Stimulated activated CD4-positive, alpha-beta T cell treated with anti-CD3 and anti-CD28 coated beads, Interleukin-12 subunit alpha, Interleukin-12 subunit beta, amount 100 ng/mL, for 4 hours (primary cell): ENCODE results near the gene CATSPER3.

Experiments used
- DNase-seq: peaks from one replicate; pipeline ENCODE4 v3.0.0-alpha.2; 2020

The CATSPER3 gene

GRCh38 chr5:135012033-135012588, 44.4 kb downstream of the CATSPER3 start:
- no peak for DNase-seq

DNA sequence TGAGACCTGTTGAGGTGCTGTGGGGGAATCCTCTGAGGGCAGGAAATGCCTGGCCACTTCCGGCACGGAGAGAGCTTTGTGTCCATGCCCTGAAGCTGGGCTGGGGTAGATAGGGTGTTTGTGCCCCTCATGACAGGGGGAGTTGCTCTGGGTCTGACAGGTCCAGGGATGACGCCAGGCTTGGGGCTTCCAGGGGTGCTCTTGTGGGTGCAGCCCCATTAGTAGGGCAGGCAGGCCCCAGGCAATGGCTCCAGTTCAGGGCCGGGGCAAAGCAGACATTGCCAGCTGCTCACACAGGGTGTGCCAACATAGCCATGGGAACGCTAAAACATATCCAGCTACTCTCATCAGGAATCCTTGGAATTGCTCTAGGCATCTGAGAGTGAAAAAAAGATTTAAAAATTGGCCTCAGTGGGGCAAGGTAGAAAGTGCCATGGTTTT, 45.3 kb downstream of the CATSPER3 start:
- DNase-seq: no peak

- DNase-seq: no peak
Observed at GRCh38 chr5:135013445-135013844, 45.7 kb downstream of the CATSPER3 start.

DNA sequence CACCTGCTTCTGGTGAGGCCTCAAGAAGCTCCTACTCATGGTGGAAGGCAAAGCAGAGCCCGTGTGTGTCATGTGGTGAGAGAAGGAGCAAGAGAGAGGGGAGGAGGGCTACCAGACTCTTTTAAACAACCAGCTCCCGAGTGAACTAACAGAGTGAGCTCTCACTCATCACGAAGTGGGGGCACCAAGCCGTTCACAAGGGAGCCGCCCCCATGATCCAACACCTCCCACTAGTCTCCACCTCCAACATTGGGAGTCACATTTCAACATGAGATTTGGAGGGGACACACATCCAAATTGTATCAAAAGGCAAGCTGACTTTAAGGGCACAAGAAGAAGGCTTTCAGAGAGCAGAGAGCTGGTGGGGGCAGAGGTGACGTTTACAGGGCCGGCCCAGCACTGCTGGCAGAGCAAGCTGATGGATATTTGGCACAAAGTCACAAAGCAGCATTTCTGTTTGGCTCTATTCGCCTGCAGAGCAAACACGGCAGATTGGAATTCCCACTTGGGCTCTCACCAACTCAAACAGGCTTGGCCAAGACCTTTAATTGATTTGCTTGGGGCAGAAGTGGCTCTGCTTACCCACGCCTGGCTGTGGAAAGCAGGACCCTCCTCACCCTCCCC, 46.4 kb downstream of the CATSPER3 start:
- no peak for DNase-seq

DNA sequence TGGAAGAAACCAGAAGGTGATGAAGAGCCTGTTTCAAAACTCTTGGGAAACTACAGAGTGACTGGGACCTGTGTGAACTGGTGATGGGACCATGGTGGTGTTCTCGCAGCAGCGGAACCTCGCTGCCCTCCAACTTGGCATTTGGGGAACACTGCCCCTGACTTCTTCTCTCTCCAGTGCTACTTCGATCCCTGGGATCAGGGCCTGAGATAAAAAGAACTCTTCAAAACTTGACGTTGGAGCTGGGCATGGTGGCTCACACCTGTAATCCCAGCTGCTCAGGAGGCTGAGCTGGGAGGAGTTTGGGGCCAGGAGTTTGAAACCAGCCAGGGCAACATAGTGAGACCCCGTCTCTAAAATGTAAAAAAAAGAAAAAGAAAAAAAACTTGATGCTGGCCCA, 48.2 kb downstream of the CATSPER3 start:
- no peak for DNase-seq

DNA sequence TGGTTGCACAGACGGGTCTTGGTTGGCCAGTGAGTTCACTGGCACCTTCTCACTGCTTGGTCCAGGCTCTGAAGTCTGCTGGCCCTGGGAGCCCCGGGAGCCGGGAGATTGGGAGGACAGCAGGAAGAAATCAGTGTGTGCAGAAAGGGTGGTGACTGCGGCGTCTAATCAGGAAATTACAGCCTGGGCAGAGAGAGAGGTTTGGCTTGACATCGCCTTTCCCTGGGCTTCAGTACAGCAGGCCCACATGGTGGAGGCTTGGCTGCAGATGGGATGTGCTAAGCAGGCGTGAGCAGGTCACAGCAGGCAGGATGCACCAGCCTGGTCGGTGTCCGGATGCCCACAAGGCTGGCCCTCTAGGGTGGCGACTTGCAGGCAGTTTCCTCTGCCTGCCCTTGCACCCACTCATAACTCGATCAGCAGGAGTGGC, 49.2 kb downstream of the CATSPER3 start:
- no peak for DNase-seq

DNA sequence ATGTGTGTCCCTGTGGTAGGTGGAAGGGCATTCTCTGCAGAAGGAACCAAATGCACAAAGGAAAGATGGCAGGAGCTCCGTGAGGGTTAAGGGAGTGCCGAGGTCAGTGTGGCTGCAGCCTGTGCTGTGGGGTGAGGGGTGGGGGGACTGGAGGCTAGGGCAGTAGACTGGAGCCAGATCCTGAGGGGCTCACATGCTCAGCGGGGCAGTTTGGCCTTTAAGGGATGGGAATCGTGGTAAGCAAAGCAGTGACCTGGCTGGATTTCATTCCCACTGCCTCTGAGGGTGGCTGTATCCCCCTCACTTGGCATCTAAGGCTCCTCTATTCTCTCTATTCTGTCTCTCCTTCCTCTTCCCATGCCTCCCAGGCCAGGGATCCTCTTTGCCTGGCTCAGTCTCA, 50.8 kb downstream of the CATSPER3 start:
- no peak for DNase-seq

DNA sequence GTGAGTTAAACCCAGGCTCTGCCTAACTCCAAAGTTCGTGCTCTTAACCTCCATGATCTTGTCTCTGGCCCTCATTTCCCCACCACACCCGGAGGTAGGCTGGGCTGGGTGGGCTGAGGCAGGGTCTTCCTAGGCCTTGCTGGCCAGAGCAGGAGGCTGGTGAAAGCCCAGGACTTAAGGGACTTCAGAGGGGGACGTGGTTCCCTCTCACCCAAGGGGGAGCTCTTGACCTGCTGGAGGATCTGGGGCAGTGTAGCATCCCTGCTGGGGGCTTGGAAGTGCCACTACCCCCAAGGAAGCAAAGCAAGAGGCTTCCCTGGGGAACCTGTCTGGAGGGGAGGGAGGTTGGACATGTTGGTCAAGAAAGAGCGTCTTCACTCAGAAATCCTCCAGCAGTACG, 51.6 kb downstream of the CATSPER3 start:
- DNase-seq: no peak

- no peak for DNase-seq
Observed at GRCh38 chr5:135020111-135020895, 52.6 kb downstream of the CATSPER3 start.

GRCh38 chr5:135024956-135025729, 57.4 kb downstream of the CATSPER3 start:
- no peak for DNase-seq

DNA sequence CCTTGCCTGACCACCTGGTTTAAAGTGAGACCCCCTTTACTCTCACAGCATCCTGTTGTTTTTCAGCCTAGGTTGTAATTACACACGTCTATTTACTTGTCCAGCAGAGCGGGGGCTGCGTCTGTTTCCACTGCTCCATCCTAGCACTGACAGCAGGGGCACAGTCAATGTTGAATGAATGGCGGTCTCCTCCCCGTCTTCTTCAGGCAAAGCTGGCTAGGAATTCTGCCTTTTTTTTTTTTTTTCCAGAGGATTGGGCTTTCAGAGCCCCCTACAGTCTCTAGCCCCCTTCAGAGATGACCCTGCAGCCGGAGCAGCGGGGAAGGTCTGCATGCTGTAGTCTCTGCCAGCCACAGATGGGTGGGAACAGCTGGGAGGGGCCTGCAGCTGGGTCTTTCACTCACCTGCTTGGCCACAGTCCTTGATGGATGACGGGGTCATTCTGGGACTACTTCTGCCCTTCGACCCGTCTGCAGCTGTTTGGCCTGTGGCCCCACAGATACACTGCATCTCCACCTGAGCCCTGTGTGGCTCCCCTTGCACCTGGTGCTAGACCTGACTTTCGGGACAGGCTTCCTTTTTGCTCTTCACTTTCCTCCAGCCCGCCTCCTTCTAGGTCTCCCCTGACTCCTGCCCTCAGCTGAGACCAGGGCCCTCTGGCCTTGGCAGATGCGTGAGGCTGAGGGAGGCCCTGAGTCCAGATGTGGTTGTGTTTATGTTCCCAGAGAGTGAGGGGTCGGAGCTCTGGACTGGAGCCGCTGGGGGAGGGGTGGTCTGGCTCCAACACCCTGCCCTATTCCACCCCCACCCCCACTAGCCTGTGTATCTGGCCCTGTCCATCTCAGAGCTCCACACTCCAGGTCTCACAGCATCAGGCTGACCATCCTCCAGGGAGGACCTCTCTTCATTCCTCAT, 58.3 kb downstream of the CATSPER3 start:
- DNase-seq: no peak

DNA sequence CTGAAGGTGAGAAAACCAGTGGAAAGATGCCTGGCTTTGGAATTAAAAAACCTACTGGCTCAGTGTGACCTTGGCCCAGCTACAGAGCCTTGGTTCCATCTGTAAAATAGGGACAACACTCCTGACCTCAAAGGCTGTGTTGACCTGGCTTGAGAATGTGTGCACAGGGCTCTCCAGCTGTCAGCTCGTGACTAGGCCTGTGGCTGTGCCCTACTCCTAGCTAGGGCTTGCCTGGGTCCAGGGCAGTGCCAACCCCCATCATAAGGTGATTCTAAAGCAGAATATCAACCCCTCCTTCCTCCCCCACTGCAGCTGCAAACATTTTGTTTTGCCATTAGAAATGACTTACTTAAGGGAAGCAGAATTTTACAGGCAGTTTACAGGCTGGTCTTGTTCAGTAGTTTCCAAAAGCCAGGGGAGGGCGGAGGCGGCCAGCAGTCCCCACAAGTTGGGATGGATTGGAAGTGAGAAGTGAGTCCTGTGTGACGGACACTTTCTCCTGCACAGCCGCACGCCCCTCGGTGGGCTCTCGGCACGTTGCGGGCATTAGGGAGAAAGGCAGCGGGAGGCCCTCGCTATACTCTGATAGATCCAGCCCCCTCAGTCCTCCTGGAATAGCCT, 59.0 kb downstream of the CATSPER3 start:
- no peak for DNase-seq

DNA sequence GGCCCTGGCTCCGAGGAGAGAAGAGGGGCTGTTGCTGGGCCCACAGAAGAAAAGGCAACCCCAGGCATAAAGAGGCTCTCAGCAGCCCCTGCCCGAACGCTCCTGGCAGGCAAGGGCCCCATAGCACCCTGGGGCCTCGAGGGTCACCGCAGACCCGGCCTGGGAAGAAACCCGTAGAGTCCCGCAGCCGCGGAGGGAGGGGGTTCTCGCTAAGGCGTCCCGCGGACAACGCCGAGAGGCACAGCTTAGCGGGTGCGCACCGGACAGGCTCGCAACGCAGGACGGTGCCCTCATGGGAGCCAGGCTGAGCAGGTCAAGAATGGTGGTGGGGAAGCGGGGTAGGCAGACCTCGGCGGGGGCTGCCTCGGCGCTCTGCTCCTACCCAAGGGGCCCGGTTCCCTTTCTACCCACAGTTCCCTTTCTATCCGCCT, 59.6 kb downstream of the CATSPER3 start:
- DNase-seq: no peak

DNA sequence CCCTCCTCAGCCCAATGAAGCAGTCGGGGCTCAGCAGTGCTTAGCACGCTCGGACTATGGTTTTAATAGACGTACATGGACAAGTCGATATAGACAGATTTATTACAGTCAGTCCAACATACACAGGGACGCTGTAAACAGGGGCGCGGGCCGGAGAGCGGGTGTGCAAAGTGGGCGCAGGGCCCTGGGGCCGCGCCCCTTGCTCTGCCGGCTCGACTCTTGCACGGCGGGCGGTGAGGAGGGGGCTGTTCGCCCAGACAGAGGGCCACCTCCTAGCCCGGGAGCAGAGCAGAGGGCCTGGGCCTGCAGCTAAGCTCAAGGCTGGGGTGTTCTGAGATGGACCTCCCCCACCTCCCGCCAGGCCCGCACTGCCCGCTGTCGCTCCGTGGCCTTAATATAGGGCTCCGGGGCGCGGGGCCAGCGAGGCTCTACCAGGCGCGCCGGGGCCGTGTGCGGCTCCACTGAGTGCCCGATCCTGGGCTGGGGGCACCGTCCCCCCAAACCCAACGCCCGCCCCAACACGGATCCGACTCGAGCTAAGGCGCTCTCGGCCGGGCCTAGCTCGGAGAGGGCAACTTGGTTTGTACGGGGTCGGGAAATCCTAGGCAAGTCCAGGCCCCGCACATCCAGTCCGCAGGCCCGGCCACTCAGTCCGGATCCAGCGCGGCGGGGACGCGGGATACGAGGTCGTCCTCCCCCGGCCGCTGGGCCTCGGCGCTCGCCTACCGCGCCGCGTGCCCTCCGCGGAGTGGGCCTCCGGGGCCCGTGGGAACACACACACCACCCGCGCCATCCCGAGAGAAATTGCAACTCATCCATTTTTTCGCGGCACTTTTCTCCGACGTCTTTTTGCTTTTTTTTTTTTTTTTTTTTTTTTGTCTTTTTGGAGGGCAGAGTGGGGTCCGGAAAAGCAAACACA, 60.2 kb downstream of the CATSPER3 start:
- no peak for DNase-seq

DNA sequence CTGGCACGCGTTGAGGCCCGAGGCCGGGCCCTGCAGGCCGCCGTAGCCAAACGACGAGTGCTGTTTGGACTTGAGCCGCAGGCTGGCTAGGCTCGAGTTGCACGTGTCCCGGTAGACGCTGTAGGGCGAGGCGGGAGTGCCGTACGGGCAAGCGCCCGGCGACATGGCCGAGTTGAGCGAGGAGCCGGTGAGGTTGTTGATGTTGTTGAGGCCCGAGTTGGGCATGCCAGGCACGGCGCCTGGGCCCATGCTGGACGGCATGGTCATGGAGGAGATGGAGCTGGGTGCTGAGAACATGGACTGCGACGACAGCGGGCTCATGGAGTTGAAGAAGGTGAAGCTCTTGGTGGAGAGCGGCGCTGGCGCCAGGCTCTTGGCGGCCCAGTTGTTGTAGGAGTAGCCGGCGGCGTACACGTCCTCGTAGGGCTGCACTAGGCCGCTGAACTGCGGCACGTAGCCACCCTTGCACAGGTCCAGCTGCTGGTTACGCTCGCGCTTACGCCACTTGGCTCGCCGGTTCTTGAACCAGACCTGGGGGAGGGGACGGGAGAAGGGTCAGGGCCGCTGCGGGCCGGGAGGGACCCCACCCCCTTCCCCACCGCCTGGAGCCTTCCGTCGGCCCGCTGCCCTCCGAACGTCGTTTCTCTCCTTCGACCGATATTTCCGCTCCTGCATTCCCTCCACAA, 61.2 kb downstream of the CATSPER3 start:
- no peak for DNase-seq

DNA sequence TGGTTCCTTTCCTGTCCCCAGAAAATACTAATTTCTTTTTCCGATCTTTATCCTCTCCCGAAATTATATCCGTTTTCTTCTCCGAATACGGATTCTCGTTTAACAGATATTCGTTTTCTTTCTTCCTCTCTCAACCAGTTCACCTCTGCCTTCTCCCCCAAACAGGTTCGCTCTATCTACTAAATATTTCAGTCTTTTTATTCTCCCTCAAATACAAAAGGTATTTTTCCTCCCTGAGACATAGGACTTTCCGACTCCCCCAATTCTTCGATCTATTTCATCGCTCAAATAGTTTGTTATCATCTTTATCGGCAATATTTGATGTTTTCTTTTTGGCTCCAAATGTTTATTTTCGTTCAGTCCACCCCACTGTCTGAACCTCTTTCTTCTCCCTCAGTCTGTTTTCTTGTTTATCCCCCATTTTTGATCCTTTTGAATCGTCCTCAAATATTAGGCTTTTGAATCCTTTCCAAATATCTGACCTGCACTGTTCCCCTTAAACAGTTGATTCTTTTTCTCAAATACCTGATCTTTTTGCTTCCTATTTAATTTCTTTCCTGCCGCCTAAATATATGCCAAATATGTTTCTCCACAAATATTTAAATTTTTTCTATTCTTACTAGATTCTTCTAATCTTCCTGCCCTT, 61.9 kb downstream of the CATSPER3 start:
- no peak for DNase-seq

DNA sequence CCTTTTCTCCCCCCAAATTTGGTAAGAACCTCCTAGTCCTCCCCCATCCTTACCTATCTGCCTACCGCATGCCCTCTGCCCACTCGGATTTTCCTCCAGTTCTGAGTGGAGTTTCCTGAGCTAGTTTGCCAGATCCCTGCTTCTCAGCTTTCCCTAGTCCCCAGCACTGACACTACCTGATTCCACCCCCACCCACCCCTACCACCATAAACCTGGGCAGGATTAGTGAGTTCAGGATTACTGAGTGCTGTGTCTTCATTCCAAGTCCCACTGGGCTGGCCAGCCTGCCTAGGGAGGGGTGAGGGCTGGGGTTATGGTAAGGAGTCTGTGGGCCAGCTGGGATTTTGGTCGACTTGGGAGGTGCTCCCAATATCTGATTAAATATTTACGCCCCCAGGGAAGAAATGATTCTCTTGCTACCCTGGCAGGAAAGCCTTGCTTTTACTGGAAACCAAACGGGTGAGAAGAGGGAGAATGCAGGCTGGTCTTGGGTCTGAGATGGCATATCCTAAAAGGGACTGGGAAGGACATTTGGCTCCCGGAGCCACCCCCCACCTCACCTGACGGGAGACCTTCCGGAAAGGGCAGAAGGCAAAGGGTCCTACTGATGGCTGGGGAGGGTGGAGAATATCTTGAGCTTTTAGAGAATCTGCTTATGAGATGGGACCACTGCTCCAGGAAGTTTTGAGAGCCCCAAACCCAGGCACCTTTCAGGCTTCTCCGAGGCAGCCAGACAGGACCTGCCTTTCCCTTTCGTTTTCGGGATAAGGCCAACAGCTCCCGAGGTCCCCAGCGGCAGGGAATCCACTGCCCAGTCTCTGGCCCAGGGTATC, 62.6 kb downstream of the CATSPER3 start:
- no peak for DNase-seq

GRCh38 chr5:135030956-135031812, 63.5 kb downstream of the CATSPER3 start:
- no peak for DNase-seq
